HG03378 (cell line): ENCODE data around the gene STRIP2.
"Not testable (repeated sequence)": the region's sequence is repeated elsewhere in the genome, so short reads cannot be mapped to it uniquely, and the experiment has no call there.

ENCODE experiments used
- ATAC-seq: cut with Tn5 transposase; IDR thresholded peaks from one replicate; pipeline ENCODE4 v1.9.1; 2021; ENCODE audit warnings: mild to moderate bottlenecking, moderate library complexity; ENCODE audit not compliant: unreplicated experiment

STRIP2 gene

DNA sequence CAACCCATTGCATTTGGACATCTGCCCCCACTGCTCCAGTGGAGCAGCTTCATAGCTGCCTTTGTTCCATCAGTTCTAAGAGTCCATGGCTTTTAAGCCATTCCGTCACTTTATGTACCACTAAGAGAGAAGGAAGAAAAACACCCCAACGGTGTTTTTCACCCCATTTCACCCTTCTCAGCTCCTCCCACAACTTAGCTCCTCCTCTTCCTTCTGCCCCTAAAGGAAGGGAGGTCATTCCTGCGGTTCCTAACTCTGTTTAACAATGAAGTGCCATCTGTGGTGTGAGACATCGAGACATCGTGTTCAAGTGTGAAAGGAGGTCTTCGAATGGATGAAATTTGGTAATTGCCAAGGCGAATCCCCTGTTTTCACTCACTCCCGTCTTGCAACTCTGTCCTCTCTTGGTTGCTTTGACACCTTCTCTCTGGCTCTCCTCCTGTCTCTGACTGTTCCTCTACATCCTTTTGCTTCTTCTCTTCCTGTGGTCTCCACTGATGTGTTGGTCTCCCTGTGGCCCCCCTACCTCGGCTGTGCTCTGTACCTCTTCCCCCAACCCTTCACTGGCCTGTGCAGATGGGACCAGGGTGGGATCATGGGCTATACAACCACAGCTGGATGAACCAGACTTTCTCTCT lies 91.1 kb downstream of the STRIP2 start:
- no peak for ATAC-seq

GRCh38 chr7:129529643-129530042 lies 95.4 kb downstream of the STRIP2 start:
- ATAC-seq, result no peak

GRCh38 chr7:129530795-129531391 lies 96.7 kb downstream of the STRIP2 start:
- no peak for ATAC-seq

GRCh38 chr7:129531721-129532120 lies 97.5 kb downstream of the STRIP2 start:
- no peak for ATAC-seq

- ATAC-seq, result no peak
Observed at GRCh38 chr7:129532375-129532774, 98.1 kb downstream of the STRIP2 start.

GRCh38 chr7:129534558-129535274 lies 100.5 kb downstream of the STRIP2 start:
- not testable (repeated sequence) for ATAC-seq

GRCh38 chr7:129535896-129536295 lies 101.7 kb downstream of the STRIP2 start:
- ATAC-seq, result no peak

DNA sequence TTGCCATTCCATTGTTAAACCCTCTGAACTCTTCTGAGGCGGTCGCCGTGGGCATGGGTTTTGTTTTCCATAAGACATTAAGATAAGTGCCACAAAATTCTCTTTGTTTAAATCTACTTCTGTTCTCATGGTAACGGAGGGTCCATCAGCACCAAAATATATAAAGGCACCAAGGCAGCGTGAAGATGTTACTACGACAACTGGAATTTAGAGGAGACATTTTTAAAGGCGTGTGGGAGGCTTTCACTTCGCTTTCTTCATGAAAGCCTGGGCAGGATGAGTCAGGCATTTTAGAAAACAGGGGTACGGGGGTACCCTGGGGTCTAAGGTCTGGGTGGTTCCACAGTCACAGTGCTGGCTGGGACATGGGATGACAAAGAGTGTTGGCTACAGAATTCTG lies 102.1 kb downstream of the STRIP2 start:
- ATAC-seq, result no peak
